IMR-90 (cell line): ENCODE results near the gene ADSS1.

ENCODE experiments used
- BHLHE40 ChIP-seq: fragments of 150-350 bp; IDR thresholded peaks from 2 replicates; pipeline ENCODE4 v1.6.1; 2016; ENCODE audit warnings: mild to moderate bottlenecking, low read depth, low read length
- CTCF ChIP-seq: conservative IDR thresholded peaks from 2 replicates; pipeline ENCODE4 v1.5.1; 2012; ENCODE audit warnings: mild to moderate bottlenecking, low read depth, low read length, improper control_type of control experiment
- FOS ChIP-seq: fragments of 150-350 bp; IDR thresholded peaks from 2 replicates; pipeline ENCODE4 v1.6.1; 2016; ENCODE audit warnings: low read depth, low read length
- MAFK ChIP-seq: IDR thresholded peaks from 2 replicates; pipeline ENCODE4 v1.6.1; 2012; ENCODE audit warnings: low read depth, low read length, improper control_type of control experiment
- POLR2A ChIP-seq: IDR thresholded peaks from 2 replicates; pipeline ENCODE4 v1.6.1; 2012; ENCODE audit warnings: mild to moderate bottlenecking, low read depth, low read length
- RAD21 ChIP-seq: IDR thresholded peaks from 2 replicates; pipeline ENCODE4 v1.6.1; 2012; ENCODE audit warnings: low read length, improper control_type of control experiment
- RFX5 ChIP-seq: IDR thresholded peaks from 2 replicates; pipeline ENCODE4 v1.8.0; 2012; ENCODE audit warnings: low read depth, mild to moderate bottlenecking, low read length, moderate library complexity
- SMC3 ChIP-seq: fragments of 150-350 bp; IDR thresholded peaks from 2 replicates; pipeline ENCODE4 v1.6.1; 2016; ENCODE audit warnings: low read depth, mild to moderate bottlenecking, antibody characterized with exemption, low read length, moderate library complexity
- USF2 ChIP-seq: fragments of 150-350 bp; IDR thresholded peaks from 2 replicates; pipeline ENCODE4 v1.6.1; 2017; ENCODE audit warnings: mild to moderate bottlenecking, antibody characterized with exemption, low read length, low read depth
- TF ChIP-seq, protein P1 (sequence below): fragments of 150-350 bp; IDR thresholded peaks from 2 replicates; pipeline ENCODE4 v1.6.1; 2016; ENCODE audit warnings: low read depth, mild to moderate bottlenecking, low read length, moderate library complexity, borderline replicate concordance

DNA sequence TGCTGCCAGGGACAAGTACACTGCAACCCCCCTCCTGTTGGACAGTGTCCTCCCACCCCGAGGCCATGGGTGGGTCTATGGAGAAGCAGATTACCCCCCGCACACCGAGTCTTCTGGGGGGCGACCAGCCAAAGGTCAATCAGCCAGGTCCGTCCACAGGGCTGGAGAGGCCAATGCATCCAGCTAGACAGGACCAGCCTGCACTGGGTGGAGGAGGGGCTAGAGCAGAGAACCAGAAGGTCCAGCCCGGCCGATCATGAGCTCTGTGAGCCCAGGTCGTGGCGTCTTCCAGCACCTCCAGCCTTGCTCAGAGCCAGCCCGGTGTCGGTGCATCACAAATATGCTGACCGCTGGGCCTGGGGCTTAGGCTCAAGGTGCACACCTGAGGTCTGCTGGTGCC, 8.2 kb upstream of the ADSS1 start:
- TF ChIP-seq CTCF (no peak), RAD21 (no peak), FOS (no peak), POLR2A (no peak), USF2 (no peak), RFX5 (no peak), SMC3 (no peak), BHLHE40 (no peak), MAFK (no peak)
- TF ChIP-seq, protein P1, sequence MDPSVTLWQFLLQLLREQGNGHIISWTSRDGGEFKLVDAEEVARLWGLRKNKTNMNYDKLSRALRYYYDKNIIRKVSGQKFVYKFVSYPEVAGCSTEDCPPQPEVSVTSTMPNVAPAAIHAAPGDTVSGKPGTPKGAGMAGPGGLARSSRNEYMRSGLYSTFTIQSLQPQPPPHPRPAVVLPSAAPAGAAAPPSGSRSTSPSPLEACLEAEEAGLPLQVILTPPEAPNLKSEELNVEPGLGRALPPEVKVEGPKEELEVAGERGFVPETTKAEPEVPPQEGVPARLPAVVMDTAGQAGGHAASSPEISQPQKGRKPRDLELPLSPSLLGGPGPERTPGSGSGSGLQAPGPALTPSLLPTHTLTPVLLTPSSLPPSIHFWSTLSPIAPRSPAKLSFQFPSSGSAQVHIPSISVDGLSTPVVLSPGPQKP, result no peak
